ENCODE data around the gene EIF3A.

- TF ChIP-seq POLR2AphosphoS5 (IDR thresholded peaks at IDR 0.05; ENCODE audit: low read depth, low read length) (no peak), CTCF (IDR thresholded peaks at IDR 0.05) (no peak), SIN3A (IDR thresholded peaks at IDR 0.05; ENCODE audit: borderline replicate concordance, insufficient read depth, low read depth, low read length) (no peak), REST (IDR thresholded peaks at IDR 0.05; ENCODE audit: insufficient read depth in 1 of 2, low read depth in 2 of 2, low read length in 1 of 2) (no peak)
These were observed 78.7 kb downstream of the EIF3A start for GRCh38 chr10:119001717-119002500.
